ENCODE data around the gene AHDC1. TPM values are rescaled to one million over a fixed set of nuclear protein-coding genes. Genes with fewer than 3 reads are reported as not detected.

AHDC1 gene
- total and polyA plus RNA-seq, 2 of the 13 experiments (the other 11 are each of a cell fraction or from before 2014, with no cell fraction given) = 1.0 to 2.7 TPM

GRCh38 chr1:27607239-27607804 is 3.4 kb upstream of the AHDC1 start (continued):
- TF ChIP-seq STAT6 (CRISPR knock-in tag; IDR thresholded peaks at IDR 0.05; ENCODE audit: borderline replicate concordance) (0 out of 2 replicates have a peak, but pooled peaks have one; percentile 78), ZBTB10 (CRISPR knock-in tag; IDR thresholded peaks at IDR 0.05; ENCODE audit: borderline replicate concordance) (peak; percentile 95), ZFP36L1 (CRISPR knock-in tag; IDR thresholded peaks at IDR 0.05) (no peak), MEIS1 (CRISPR knock-in tag; IDR thresholded peaks at IDR 0.05; ENCODE audit: borderline replicate concordance) (peak; percentile 83), SNAPC5 (CRISPR knock-in tag; IDR thresholded peaks at IDR 0.05; ENCODE audit: borderline replicate concordance) (no peak), RXRB (CRISPR knock-in tag; IDR thresholded peaks at IDR 0.05; ENCODE audit: borderline replicate concordance) (peak; percentile 92), ZNF614 (CRISPR knock-in tag; IDR thresholded peaks at IDR 0.05; ENCODE audit: borderline replicate concordance) (peak; percentile 65), KLF16 (CRISPR knock-in tag; IDR thresholded peaks at IDR 0.05) (peak in 1 of 2 experiments; percentile 65; a peak in 2 of 4 replicates), ATF5 (CRISPR knock-in tag; IDR thresholded peaks at IDR 0.05; ENCODE audit: low read depth) (no peak), ZNF513 (CRISPR knock-in tag; conservative IDR thresholded peaks at IDR 0.05) (no peak), ZNF710 (CRISPR knock-in tag; IDR thresholded peaks at IDR 0.05; ENCODE audit: borderline replicate concordance) (peak; percentile 80; the same call in 1 of the 2 replicates), IKZF1 (IDR thresholded peaks at IDR 0.05) (no peak), ZNF264 (CRISPR knock-in tag; IDR thresholded peaks at IDR 0.05) (peak; percentile 61; the same call in 1 of the 2 replicates), ZBTB46 (CRISPR knock-in tag; IDR thresholded peaks at IDR 0.05; ENCODE audit: borderline replicate concordance) (peak; percentile 98), NFE2 (CRISPR knock-in tag; IDR thresholded peaks at IDR 0.05) (no peak), RBAK (CRISPR knock-in tag; IDR thresholded peaks at IDR 0.05) (peak; percentile 62; the same call in 1 of the 2 replicates), CBFB (CRISPR knock-in tag; IDR thresholded peaks at IDR 0.05) (peak; percentile 98)

Data from HepG2 (cell line).